OCI-LY3 (cell line): ENCODE measurements around the gene RNF144A.
"Not testable (repeated sequence)": the region's sequence is repeated elsewhere in the genome, so short reads cannot be mapped to it uniquely, and the experiment has no call there.

Source experiments
- CTCF ChIP-seq: fragments of 200-600, 300-600 bp; sonication (generic); IDR thresholded peaks from 2 replicates; pipeline ENCODE4 v1.5.1; 2014; ENCODE audit warnings: antibody characterized with exemption, low read length, low read depth
- EZH2phosphoT487 ChIP-seq: fragments of 200-600 bp; shearing (Covaris generic); IDR thresholded peaks from 2 replicates; pipeline ENCODE4 v1.6.1; 2018; ENCODE audit warnings: antibody characterized with exemption, mixed run types, low read depth

- not testable (repeated sequence) for TF ChIP-seq CTCF, EZH2phosphoT487
Measured at GRCh38 chr2:6902581-6902980, 14.6 kb upstream of the RNF144A start.
